Measurements from ENCODE around the gene SCG5.

The SCG5 gene

DNA sequence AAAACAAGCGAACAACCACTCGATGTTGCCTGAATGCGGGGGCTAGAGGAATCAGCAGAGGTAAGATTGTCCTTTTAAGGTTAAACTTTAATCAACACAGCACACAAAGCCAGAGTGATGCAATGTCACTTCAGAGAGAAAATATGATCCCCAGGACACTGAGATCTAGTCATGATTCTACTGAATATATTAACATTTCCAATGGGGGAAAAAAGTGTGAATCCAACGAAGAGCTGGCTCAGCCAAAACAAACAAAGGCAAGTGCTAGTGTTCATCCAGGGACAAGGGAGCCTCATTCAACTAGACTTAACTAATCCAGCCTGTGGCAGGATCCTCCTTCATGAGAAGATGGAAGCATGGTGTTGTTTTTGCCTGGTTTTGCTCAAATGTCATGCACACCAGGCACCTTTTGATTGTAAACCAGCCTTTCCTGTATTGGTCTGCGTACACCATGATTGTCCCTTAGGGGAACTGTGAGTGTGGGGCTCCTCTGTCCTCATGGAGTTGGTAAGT is 35.8 kb downstream of the SCG5 start:
- TF ChIP-seq, protein P1, sequence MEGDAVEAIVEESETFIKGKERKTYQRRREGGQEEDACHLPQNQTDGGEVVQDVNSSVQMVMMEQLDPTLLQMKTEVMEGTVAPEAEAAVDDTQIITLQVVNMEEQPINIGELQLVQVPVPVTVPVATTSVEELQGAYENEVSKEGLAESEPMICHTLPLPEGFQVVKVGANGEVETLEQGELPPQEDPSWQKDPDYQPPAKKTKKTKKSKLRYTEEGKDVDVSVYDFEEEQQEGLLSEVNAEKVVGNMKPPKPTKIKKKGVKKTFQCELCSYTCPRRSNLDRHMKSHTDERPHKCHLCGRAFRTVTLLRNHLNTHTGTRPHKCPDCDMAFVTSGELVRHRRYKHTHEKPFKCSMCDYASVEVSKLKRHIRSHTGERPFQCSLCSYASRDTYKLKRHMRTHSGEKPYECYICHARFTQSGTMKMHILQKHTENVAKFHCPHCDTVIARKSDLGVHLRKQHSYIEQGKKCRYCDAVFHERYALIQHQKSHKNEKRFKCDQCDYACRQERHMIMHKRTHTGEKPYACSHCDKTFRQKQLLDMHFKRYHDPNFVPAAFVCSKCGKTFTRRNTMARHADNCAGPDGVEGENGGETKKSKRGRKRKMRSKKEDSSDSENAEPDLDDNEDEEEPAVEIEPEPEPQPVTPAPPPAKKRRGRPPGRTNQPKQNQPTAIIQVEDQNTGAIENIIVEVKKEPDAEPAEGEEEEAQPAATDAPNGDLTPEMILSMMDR (IDR thresholded peaks at IDR 0.05; ENCODE audit: low read depth, low read length): no peak
- H3K4me3 ChIP-seq (ENCODE audit: low read depth, low read length): no peak overlapping the region

DNA sequence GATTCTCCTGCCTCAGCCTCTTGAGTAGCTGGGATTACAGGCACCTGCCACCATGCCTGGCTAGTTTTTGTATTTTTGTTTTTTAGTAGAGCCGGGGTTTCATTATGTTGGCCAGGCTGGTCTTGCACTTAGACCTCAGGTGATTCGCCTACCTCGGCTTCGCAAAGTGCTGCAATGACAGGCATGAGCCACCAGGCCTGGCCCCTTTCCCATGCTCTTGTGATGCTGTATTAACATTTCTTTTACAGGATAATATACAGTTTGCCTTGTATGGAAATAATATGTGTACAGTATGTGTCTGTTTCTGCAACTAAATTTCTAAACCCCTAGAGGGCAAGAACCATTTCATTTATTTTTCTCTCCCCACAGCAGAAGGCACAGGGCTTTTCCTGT is 37.8 kb downstream of the SCG5 start:
- TF ChIP-seq, protein P1 (IDR thresholded peaks at IDR 0.05; ENCODE audit: low read depth, low read length): no peak
- H3K4me3 ChIP-seq (ENCODE audit: low read depth, low read length): no peak overlapping the region

DNA sequence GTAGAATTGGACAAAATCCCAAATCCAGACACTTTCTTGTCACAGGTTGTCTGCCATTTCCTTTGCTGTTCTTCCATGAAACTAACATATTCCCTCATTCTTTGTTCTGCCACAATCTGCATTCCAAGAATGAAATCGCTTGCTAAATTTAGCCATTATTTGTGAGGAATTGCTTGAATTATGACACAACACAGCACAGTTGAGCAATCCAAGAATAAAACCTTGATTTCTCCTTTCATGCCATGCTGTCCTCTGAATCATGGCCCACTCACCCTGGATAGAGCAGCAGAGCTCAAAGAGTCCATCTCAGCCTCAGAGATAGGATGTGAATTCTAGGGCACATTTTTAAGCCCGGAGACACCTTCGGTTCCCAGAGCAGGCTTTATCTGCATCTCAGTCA is 41.1 kb downstream of the SCG5 start:
- no peak overlapping the region for H3K4me3 ChIP-seq (ENCODE audit: low read depth, low read length)
- TF ChIP-seq, protein P1 (IDR thresholded peaks at IDR 0.05; ENCODE audit: low read depth, low read length): no peak

DNA sequence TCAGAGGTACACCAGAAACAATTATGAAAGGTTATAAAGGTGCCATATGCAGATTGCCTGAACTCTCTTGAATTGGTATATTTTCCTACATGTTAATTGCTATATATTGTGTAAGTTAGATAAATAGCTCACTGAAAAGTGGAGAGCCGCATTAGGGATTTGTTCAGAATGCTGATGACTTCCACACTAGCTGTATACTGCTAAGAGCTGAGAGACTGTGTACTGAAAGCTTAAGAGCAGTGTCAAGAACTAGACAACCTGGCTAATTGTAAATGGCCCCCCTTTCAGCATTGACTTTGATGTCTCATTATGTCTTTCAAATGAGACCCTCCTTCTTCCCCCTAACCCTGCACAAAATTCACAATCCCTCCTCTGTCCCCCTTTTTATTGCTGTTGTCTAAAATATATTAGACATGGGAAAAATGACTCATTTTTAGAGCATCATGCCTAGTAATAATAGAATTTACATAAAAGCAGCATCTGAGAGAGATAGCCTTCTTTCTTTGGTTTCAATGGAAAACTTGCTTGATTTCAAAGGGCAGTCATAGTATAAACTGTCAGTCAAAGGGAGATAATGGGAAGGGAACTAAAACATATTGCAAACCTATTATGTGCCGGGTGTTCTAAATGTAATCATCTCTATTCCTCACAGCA is 41.6 kb downstream of the SCG5 start:
- H3K4me3 ChIP-seq (ENCODE audit: low read depth, low read length): no peak overlapping the region
- TF ChIP-seq, protein P1 (IDR thresholded peaks at IDR 0.05; ENCODE audit: low read depth, low read length): no peak

DNA sequence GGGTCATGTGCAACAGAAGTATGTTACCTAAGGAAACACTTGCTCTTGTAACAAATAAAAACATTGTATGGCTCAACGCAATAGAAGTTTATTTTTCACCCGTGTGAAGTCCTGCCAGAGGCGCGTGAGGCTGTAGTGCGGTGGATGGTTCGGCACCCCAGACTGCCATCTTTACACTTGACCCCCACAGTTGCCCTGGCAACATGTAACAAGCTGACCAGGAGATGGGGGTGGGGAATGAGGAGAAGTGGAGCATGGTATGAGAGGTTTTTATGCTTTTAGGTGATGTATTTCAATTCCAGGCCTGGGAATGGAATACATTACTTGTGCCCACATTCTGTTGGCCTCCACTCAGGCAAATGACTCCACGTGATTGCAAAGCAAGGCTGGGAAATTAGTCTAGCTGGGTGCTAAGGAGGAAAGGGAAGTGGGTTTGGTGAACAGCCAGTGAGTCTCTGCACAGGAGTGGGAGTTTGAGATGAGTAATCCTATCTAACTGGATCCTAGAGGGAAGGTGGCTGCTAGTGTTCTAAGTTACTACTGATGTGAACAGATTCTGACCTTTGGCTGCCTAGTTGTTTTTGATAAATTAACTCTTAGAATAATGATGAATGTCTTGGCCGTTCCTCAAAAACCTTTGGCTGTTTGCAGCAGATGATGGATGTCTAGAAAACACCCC is 42.5 kb downstream of the SCG5 start:
- H3K4me3 ChIP-seq (ENCODE audit: low read depth, low read length): no peak overlapping the region
- TF ChIP-seq, protein P1 (IDR thresholded peaks at IDR 0.05; ENCODE audit: low read depth, low read length): no peak

DNA sequence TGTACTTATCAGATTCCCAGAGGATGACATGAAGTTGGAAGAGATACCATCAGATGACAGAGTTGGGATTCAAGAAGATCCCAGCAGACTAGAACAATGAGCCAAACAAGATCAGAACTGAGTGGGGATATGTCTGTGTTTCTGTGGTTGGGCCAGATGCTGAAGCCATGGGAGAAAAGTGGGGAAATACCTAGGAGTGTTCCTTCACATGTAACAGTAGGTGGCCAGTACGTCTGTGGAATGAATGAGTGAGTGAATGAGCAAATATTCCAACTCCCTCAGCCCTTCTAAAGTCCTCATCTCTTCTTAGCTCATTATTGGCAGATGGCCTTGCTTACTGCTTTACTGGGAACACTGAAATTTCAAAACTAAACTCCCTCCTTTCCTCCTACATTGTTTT is 44.1 kb downstream of the SCG5 start:
- TF ChIP-seq, protein P1 (IDR thresholded peaks at IDR 0.05; ENCODE audit: low read depth, low read length): no peak
- no peak overlapping the region for H3K4me3 ChIP-seq (ENCODE audit: low read depth, low read length)

DNA sequence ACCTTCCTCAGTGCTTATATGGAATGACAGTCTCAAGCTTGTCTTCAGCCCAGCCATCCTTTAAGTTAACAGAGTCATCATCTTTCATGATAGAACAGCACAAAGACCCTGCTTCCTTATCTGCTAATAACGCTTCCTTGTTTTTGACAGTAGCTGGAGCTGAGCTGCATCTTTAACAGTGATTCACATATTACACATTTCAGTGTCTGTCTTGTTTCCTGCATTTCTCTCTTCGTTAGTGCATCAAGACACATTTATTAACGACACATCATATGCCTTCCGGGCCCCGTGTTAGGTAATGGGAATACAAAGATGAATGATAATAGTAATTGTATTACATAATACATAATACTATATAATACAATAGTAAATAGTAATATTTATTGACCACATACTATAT is 46.0 kb downstream of the SCG5 start:
- TF ChIP-seq, protein P1 (IDR thresholded peaks at IDR 0.05; ENCODE audit: low read depth, low read length): no peak
- no peak overlapping the region for H3K4me3 ChIP-seq (ENCODE audit: low read depth, low read length)
